Left lung (tissue), 10 donors: ENCODE data around the gene BAIAP2L2. TPM values are rescaled to one million over a fixed set of nuclear protein-coding genes. Genes with fewer than 3 reads are reported as not detected.

ENCODE experiments used
- ATAC-seq: fragments of 200-7000 bp; cut with Tn5 transposase; one replicate; pipeline ENCODE4 v1.9.1; 2020; ENCODE audit warnings: moderate library complexity
- DNase-seq, 4 donors: peaks; one replicate each; pipeline ENCODE4 v3.0.0-alpha.2; 2013 to 2020
- H3K27ac ChIP-seq, 2 donors: fragments of 200-600 bp; sonication (generic) in 1 of 2; one replicate each; pipeline versions ENCODE4 v1.5.0 to v1.8.0; 2020 to 2021
- H3K27me3 ChIP-seq, 2 donors: fragments of 200-600 bp; sonication (generic) in 1 of 2; one replicate each; pipeline versions ENCODE4 v1.5.0 to v1.8.0; 2020 to 2021
- H3K36me3 ChIP-seq, 2 donors: fragments of 200-600 bp; sonication (generic) in 1 of 2; one replicate each; pipeline versions ENCODE4 v1.5.0 to v1.8.0; 2020 to 2021
- H3K4me1 ChIP-seq, 2 donors: fragments of 200-600 bp; one replicate each; pipeline ENCODE4 v1.8.0; 2021
- H3K4me3 ChIP-seq, 2 donors: fragments of 200-600 bp; sonication (generic) in 1 of 2; one replicate each; pipeline versions ENCODE4 v1.5.0 to v1.8.0; 2020 to 2021; ENCODE audit warnings: mild to moderate bottlenecking in 1 of 2
- H3K9me3 ChIP-seq, 2 donors: fragments of 200-600 bp; sonication (generic) in 1 of 2; one replicate each; pipeline versions ENCODE4 v1.5.0 to v1.8.0; 2020 to 2021
- CTCF ChIP-seq, 2 donors: fragments of 200-600 bp; sonication (generic) in 1 of 2; IDR thresholded peaks; one replicate each; pipeline versions ENCODE4 v1.5.0 to v1.8.0; 2021; ENCODE audit warnings: antibody characterized with exemption in 2 of 2
- intact Hi-C, 2 donors: fragments of 100-400 bp; cut with DNase I; formaldehyde crosslinking; loops; one replicate each; pipeline versions ENCODE4 v1.11.2 to v1.14.2; 2022
- polyA plus RNA-seq, 6 donors: library from polyadenylated mRNA; unstranded; fragments of 120-200 nt; gene quantifications; one replicate each; pipeline ENCODE4 v1.2.1, GENCODE V29; 2013; ENCODE audit not compliant: insufficient read length in 6 of 6
- total RNA-seq, 2 donors: library from RNA; stranded (reverse); fragmentation: NEBNext Ultra II Directional; extraction: Animal tissue kit (Norgen Biotek cat#: 25700); gene quantifications; one replicate each; pipeline ENCODE4 v1.2.1, GENCODE V29; 2021
- donor health status: DM: no; HTN: yes; CAD: no.
- donor health status: DM: no; HTN: no; CAD: no.

Gene BAIAP2L2
- total and polyA plus RNA-seq, 8 donors, result 0.34 to 1.5 (median 0.99) TPM

- ATAC-seq, result no peak
Observed at GRCh38 chr22:38104084-38104483, 6.4 kb downstream of the BAIAP2L2 start.

GRCh38 chr22:38103641-38104040, 6.8 kb downstream of the BAIAP2L2 start:
- no peak for DNase-seq
- Histone ChIP-seq H3K9me3 (no peaks in the 10 kb centered on the region), H3K36me3 (no peaks in the 10 kb centered on the region), H3K4me3 (no peak overlapping the region), H3K27ac (no peak overlapping the region), H3K4me1 (no peaks in the 10 kb centered on the region), H3K27me3 (no peaks in the 10 kb centered on the region)
- no peak for TF ChIP-seq CTCF (IDR thresholded peaks at IDR 0.05)
- intact Hi-C loops, result no loop called here
- no peak for ATAC-seq

More at GRCh38 chr22:38104084-38104483, 6.4 kb downstream of the BAIAP2L2 start:
- Histone ChIP-seq H3K27me3 (no peaks in the 10 kb centered on the region), H3K27ac (no peak overlapping the region), H3K4me1 (no peaks in the 10 kb centered on the region), H3K4me3 (no peak overlapping the region), H3K36me3 (no peaks in the 10 kb centered on the region), H3K9me3 (no peaks in the 10 kb centered on the region)
- intact Hi-C loops, result no loop called here
- no peak for DNase-seq
- peak in 1 of 2 donors; percentile 18 for TF ChIP-seq CTCF (IDR thresholded peaks at IDR 0.05)

DNA sequence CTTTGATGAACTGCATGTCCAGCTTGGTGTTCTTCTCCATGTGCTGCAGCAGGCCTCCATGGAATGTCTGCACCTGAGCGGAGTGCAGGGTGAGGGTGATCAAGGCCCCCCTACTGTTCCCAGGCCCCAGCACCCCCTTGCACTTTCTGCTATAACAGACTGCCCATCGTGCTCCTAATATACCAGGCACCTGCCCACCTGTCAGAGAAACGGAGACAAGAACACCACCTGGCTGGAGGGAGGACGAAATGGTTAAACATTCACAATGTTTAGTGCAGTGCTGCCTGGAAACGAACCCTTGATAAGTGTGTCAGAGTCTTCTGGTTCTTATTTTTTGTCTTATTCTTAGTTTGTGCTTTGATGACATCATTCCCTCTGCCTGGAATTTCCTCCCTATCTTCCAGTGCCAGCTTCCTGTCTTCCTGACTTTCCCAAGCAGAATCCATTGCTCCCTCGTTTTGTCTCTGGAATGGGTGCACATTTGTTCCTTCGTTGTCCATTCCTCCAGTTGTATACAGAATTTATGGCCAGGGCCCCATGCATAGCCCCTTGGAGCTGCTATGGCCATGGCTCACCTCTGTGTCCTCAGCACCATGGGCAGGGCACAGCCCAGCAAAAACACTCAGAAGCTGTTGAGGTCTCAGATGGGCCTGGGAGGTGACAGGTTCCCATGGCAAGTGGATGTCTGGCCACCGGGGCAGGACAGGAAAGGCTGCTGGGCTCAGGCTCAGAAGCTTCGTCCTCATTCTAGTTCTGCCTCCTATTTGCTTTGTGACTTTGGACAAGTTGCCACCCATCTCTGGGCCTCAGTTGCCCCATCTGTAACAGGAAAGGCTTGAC, 11.9 kb downstream of the BAIAP2L2 start:
- DNase-seq (peak in 2 of 4 donors; percentile 29 to 31), ATAC-seq (peak; percentile 17)
- H3K4me3 ChIP-seq, result no peak overlapping the region
- no peak for TF ChIP-seq CTCF (IDR thresholded peaks at IDR 0.05)
- no peak overlapping the region for H3K27ac ChIP-seq
- intact Hi-C loops, result no loop called here
- no peaks in the 10 kb centered on the region for H3K4me1 ChIP-seq
- H3K9me3 ChIP-seq, result no peaks in the 10 kb centered on the region
- H3K27me3 ChIP-seq, result no peaks in the 10 kb centered on the region
- H3K36me3 ChIP-seq, result no peaks in the 10 kb centered on the region

DNA sequence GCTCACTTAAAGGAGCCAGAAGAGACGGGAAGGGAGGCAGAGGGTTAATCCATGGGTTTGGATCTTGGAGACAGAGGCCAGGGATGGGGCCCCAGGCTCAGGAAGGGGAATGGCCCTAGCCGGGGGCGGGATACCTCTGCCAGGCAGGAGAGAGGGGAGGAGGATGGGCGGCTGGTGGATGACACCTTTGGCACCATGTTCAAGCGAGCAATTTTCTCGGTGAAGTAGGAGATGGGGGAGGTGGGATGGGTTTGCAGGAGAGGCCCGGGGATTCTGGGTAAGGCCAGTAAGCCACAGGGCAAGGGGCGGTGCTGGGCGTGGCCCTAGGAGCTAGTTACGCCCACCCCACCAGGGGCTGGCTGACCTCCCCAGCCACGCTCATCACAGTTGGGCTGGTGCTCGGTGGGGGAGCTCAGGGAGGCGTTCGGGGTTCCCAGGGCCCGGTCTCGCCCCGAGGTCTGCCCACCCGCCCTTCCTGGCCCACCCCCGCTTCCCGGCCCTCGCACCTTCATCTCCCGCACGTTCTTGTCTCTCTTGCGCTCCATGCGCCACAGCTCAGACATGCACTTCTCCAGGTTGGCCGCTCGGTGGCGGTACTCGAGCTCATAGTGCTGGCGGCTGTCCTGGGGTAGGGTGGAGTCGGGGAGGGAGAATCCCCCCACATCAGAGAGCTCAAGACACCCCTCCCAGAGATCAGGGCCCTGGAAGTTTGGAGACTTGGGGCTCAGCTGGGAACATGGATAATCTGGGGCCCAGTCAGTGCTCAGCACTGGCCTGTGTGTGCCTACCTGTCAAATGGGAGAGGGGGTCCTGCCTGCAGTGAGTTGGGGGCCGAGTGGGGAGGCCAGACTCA, 12.7 kb downstream of the BAIAP2L2 start:
- ATAC-seq (peak; percentile 29), DNase-seq (peak in 2 of 4 donors; percentile 24 to 51)
- Histone ChIP-seq H3K27me3 (no peaks in the 10 kb centered on the region), H3K27ac (no peak overlapping the region), H3K36me3 (no peaks in the 10 kb centered on the region), H3K9me3 (no peaks in the 10 kb centered on the region), H3K4me3 (no peak overlapping the region), H3K4me1 (no peaks in the 10 kb centered on the region)
- TF ChIP-seq CTCF (IDR thresholded peaks at IDR 0.05), result no peak
- intact Hi-C loops, result no loop called here

GRCh38 chr22:38097058-38097457, 13.4 kb downstream of the BAIAP2L2 start:
- Histone ChIP-seq H3K4me3 (no peak overlapping the region), H3K27ac (no peak overlapping the region), H3K9me3 (no peaks in the 10 kb centered on the region), H3K36me3 (no peaks in the 10 kb centered on the region), H3K27me3 (no peaks in the 10 kb centered on the region), H3K4me1 (no peaks in the 10 kb centered on the region)
- intact Hi-C loops, result no loop called here
- DNase-seq (peak in 1 of 4 donors; percentile 67), ATAC-seq (no peak)
- no peak for TF ChIP-seq CTCF (IDR thresholded peaks at IDR 0.05)
